Measurements from ENCODE around the gene AP1B1. TPM values are rescaled to one million over a fixed set of nuclear protein-coding genes. Genes with fewer than 3 reads are reported as not detected.

The AP1B1 gene
- total RNA-seq, 1 experiment from 2014 or later: 88.9 TPM

DNA sequence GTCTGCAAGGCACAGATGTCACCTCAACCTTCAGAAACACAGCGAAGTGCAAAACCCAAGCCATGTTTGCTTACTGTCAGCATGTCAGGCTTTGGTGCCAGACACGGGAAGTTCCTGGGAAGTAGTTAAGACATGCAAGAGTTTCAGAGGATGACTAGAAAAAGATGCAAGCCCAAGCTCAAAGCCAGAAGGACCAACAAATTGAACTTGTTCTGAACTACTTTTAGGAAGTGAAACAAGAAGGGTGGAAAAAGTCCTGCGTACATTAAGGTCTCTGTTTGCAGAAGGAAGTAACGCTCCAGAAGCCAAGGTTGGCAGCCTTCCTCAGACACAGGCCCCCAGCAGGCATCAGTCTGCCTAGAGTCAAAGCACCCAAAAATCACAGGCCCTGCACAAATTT is 2.6 kb downstream of the AP1B1 start:
- TF ChIP-seq, protein P1, sequence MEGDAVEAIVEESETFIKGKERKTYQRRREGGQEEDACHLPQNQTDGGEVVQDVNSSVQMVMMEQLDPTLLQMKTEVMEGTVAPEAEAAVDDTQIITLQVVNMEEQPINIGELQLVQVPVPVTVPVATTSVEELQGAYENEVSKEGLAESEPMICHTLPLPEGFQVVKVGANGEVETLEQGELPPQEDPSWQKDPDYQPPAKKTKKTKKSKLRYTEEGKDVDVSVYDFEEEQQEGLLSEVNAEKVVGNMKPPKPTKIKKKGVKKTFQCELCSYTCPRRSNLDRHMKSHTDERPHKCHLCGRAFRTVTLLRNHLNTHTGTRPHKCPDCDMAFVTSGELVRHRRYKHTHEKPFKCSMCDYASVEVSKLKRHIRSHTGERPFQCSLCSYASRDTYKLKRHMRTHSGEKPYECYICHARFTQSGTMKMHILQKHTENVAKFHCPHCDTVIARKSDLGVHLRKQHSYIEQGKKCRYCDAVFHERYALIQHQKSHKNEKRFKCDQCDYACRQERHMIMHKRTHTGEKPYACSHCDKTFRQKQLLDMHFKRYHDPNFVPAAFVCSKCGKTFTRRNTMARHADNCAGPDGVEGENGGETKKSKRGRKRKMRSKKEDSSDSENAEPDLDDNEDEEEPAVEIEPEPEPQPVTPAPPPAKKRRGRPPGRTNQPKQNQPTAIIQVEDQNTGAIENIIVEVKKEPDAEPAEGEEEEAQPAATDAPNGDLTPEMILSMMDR (IDR thresholded peaks at IDR 0.05; ENCODE audit: unreplicated experiment): no peak
- CTCF ChIA-PET: no interaction called here
- no peaks in the 10 kb centered on the region for H3K27me3 Mint-ChIP-seq (ENCODE audit: unreplicated experiment)
- H3K36me3 Mint-ChIP-seq (ENCODE audit: insufficient read depth, unreplicated experiment): peaks cover 29% of the 10 kb centered on the region
- H3K9me3 Mint-ChIP-seq (ENCODE audit: low read depth, unreplicated experiment): no peaks in the 10 kb centered on the region
- BruUV-seq (replicated peaks): no TSS peak
- intact Hi-C loops (cut with micrococcal nuclease; ENCODE audit: unreplicated experiment): no loop called here
- H3K4me1 Mint-ChIP-seq (ENCODE audit: low read depth, unreplicated experiment): peaks cover 49% of the 10 kb centered on the region
- DNase-seq: no peak
- H3K27ac Mint-ChIP-seq (ENCODE audit: unreplicated experiment): peak overlapping the region; percentile 16
- peak overlapping the region; percentile 33 for H3K4me3 Mint-ChIP-seq (ENCODE audit: low read depth, unreplicated experiment)

DNA sequence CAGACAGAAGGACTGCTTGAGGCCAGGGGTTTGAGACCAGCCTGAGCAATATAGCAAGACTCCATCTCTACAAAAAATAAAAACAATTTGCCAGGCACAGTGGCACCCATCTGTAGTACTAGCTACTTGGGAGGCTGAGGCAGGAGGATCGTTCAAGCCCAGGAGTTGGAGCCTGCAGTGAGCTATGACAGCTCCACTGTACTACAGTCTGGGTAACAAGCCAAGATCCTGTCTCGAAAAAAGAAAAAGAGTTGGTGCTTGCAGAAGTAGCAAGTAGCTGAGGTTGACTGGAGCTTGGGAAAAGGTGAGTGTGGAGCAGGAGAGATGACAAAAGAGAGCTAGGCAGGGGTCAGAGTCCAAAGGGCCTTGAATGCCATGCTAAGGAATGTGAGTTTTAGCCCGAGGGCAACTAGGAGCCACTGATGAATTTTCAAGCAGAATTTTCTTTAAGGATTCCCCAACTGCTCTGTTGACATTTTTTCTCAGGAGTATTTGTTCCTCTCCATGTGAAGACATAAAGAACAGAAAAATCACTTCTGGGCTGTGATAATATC is 3.1 kb downstream of the AP1B1 start:
- CTCF ChIA-PET: no interaction called here

DNA sequence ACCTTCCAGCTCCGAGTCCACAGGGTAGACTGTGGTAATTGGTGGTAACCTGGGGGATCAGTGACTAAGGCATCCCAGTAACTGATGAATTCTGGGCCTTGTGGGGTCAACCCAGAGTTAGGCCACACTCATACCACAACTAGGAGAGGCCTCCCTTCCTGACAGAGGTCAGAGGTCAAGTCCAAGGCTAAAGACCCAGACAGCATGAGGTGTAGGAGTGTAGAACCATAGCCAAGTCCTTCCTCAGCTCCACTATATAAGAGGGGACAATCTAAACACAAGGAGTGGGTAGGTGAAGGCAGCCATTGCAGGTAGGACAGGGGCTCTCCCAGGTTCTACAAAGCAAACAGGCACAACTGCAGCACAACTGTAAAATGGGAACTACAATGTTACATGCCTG is 4.6 kb downstream of the AP1B1 start:
- no peak overlapping the region for H3K27ac Mint-ChIP-seq (ENCODE audit: unreplicated experiment)
- no peaks in the 10 kb centered on the region for H3K27me3 Mint-ChIP-seq (ENCODE audit: unreplicated experiment)
- TF ChIP-seq, protein P1 (IDR thresholded peaks at IDR 0.05; ENCODE audit: unreplicated experiment): no peak
- H3K36me3 Mint-ChIP-seq (ENCODE audit: insufficient read depth, unreplicated experiment): peaks cover 37% of the 10 kb centered on the region
- no peaks in the 10 kb centered on the region for H3K9me3 Mint-ChIP-seq (ENCODE audit: low read depth, unreplicated experiment)
- peaks cover 67% of the 10 kb centered on the region for H3K4me1 Mint-ChIP-seq (ENCODE audit: low read depth, unreplicated experiment)
- H3K4me3 Mint-ChIP-seq (ENCODE audit: low read depth, unreplicated experiment): no peak overlapping the region
- BruUV-seq (replicated peaks): no TSS peak
- intact Hi-C loops (cut with micrococcal nuclease; ENCODE audit: unreplicated experiment): no loop called here
- DNase-seq: no peak
- CTCF ChIA-PET: no interaction called here

More for the DNA sequence above, 3.1 kb downstream of the AP1B1 start:
- peak overlapping the region; percentile 33 for H3K4me3 Mint-ChIP-seq (ENCODE audit: low read depth, unreplicated experiment)
- no peaks in the 10 kb centered on the region for H3K9me3 Mint-ChIP-seq (ENCODE audit: low read depth, unreplicated experiment)
- intact Hi-C loops (cut with micrococcal nuclease; ENCODE audit: unreplicated experiment): no loop called here
- no TSS peak for BruUV-seq (replicated peaks)
- H3K36me3 Mint-ChIP-seq (ENCODE audit: insufficient read depth, unreplicated experiment): peaks cover 32% of the 10 kb centered on the region
- no peak for DNase-seq
- TF ChIP-seq, protein P1 (IDR thresholded peaks at IDR 0.05; ENCODE audit: unreplicated experiment): no peak
- H3K4me1 Mint-ChIP-seq (ENCODE audit: low read depth, unreplicated experiment): peaks cover 55% of the 10 kb centered on the region
- peak overlapping the region; percentile 16 for H3K27ac Mint-ChIP-seq (ENCODE audit: unreplicated experiment)
- no peaks in the 10 kb centered on the region for H3K27me3 Mint-ChIP-seq (ENCODE audit: unreplicated experiment)

DNA sequence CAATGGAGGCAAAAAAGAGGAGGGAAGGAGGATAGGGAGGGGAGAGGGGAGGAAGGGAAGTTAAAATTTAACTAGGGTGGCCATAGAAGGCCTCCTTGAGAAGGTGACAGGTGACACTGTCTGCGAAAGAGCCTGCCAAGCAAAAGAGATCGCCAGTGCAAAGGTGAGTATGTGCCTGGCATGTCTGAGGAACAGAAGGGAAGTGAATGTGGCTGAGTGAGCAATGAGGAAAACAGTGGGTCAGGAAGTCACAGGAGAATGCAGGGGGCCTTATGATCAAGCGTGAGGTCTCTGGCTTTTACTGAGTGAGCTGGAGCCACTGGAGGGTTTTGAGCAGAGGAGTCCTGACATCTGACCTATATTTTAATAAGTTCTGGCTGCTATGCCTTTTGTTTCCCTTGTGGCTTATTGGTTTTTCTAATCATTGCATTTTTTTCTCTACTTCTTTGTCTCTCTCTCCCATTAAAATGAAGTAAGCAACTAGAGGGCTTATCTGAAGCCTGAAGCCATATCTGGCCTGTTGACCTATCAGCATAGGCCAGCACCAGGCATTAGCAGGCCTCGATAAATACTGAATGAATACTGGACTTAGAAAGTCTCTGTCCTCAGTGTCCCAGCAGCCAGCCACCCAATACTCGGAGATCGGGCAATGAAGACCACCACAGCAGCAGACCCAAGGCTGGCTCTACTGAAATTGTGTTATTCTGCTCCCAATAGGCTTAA is 5.6 kb downstream of the AP1B1 start:
- BruUV-seq (replicated peaks): no TSS peak
- Mint-ChIP-seq H3K36me3 (ENCODE audit: insufficient read depth, unreplicated experiment) (peaks cover 32% of the 10 kb centered on the region), H3K4me1 (ENCODE audit: low read depth, unreplicated experiment) (peaks cover 72% of the 10 kb centered on the region), H3K27ac (ENCODE audit: unreplicated experiment) (peak overlapping the region; percentile 70), H3K9me3 (ENCODE audit: low read depth, unreplicated experiment) (no peaks in the 10 kb centered on the region), H3K27me3 (ENCODE audit: unreplicated experiment) (no peaks in the 10 kb centered on the region), H3K4me3 (ENCODE audit: low read depth, unreplicated experiment) (peak overlapping the region; percentile 54)
- TF ChIP-seq, protein P1 (IDR thresholded peaks at IDR 0.05; ENCODE audit: unreplicated experiment): no peak
- DNase-seq: peak; percentile 37
- CTCF ChIA-PET: no interaction called here
- intact Hi-C loops (cut with micrococcal nuclease; ENCODE audit: unreplicated experiment): no loop called here

Measured in Calu3 (cell line).